GM18505 (cell line): Measurements from ENCODE around the gene ERLEC1.

Experiments used
- ATAC-seq: cut with Tn5 transposase; IDR thresholded peaks from one replicate; pipeline ENCODE4 v1.9.1; 2021; ENCODE audit not compliant: unreplicated experiment
- POLR2A ChIP-seq: IDR thresholded peaks from 4 replicates; pipeline ENCODE4 v1.6.1; 2011; ENCODE audit warnings: borderline replicate concordance; ENCODE audit not compliant: insufficient read depth, insufficient read length; ENCODE audit errors: extremely low read depth

ERLEC1 gene

GRCh38 chr2:53767405-53768241, 19.2 kb upstream of the ERLEC1 start, which contains the start of gene CHAC2:
Gene CHAC2 (plus strand): TSS chr2:53767804. CDS start chr2:53767887, 83 bp downstream.
- TF ChIP-seq POLR2A, result peak; percentile 76
- ATAC-seq, result peak; percentile 97

- ATAC-seq, result peak; percentile 37
- no peak for TF ChIP-seq POLR2A
Measured at GRCh38 chr2:53768242-53768542, 18.7 kb upstream of the ERLEC1 start.

- ATAC-seq, result no peak
- no peak for TF ChIP-seq POLR2A
Measured at GRCh38 chr2:53769318-53769945, 17.4 kb upstream of the ERLEC1 start.

DNA sequence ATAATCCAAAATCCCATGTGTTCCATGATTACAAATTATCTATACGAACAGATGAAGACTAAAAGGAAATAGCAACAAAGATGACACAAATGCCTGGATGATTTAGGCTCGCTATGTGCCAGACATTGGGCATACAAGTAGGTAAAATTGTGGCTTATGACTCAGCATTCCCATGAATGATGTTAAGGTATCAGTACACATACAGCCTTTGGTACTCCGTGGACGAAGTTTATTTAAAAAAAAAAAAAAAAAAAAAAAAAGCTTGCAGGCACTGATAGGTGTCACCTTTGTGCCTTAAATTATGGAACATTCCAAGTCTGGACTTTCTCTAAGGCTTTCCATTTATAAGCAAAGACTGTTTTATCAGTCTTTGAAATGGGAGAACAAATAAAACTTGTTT, 16.6 kb upstream of the ERLEC1 start:
- no peak for TF ChIP-seq POLR2A
- ATAC-seq, result no peak

GRCh38 chr2:53777134-53777533, 9.7 kb upstream of the ERLEC1 start:
- TF ChIP-seq POLR2A, result no peak

GRCh38 chr2:53778536-53779162, 8.2 kb upstream of the ERLEC1 start:
- ATAC-seq, result no peak
- TF ChIP-seq POLR2A, result no peak

More at GRCh38 chr2:53777134-53777533, 9.7 kb upstream of the ERLEC1 start:
- no peak for ATAC-seq

DNA sequence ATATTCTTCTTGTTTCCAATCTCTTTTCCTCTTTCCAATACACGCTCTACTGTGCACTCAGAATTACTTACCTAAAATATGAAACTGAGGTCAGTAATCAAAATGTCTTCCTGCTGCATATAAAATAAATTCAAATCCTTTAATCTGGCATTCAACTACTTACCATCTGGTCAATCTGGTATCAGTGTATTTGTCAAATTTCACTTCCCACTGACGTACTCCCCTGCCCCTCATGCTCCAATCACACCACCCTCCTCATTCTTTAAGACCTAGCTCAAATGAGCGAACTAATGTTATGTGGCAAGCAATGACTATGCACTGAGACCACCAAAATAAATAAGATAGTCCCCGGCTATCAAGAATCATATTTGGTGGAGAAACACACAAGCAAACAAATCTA, 6.8 kb upstream of the ERLEC1 start:
- no peak for TF ChIP-seq POLR2A
- ATAC-seq, result no peak

- no peak for TF ChIP-seq POLR2A
- no peak for ATAC-seq
Measured at GRCh38 chr2:53782676-53783075, 4.2 kb upstream of the ERLEC1 start.

DNA sequence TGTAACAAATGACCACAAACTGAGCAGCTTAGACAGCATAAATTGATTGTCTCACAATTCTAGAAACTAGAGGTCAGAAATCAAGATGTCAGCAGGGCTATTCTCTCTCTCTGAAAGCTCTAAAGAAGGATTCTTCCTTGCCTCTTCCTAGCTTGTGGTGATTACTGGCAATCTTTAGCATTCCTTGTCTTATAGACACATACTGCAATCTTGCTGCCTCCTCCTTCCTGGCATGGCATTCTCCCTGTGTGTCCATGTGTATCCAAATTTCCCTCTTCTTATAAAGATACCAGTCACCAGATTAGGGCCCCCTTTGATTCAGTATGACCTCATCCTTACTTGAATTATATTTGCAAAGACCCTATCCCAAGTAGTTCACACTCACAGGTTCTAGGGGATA, 2.4 kb upstream of the ERLEC1 start:
- TF ChIP-seq POLR2A, result no peak
- ATAC-seq, result no peak

DNA sequence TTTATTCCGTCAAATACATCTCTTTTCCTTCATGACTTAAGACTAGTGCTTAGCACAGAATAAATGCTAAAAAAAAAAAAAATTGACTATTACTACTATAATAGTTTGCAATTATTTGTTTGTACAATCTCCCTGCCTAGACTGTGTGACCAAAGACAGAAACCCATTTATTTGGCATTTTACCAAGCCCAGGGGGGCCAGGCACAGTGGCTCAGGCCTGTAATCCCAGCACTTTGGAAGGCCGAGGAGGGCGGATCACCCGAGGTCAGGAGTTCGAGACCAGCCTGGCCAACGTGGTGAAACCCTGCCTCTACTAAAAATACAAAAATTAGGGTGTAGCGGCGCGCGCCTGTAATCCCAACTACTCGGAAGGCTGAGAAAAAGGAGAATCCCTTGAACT, 1.5 kb upstream of the ERLEC1 start:
- no peak for ATAC-seq
- TF ChIP-seq POLR2A, result no peak

DNA sequence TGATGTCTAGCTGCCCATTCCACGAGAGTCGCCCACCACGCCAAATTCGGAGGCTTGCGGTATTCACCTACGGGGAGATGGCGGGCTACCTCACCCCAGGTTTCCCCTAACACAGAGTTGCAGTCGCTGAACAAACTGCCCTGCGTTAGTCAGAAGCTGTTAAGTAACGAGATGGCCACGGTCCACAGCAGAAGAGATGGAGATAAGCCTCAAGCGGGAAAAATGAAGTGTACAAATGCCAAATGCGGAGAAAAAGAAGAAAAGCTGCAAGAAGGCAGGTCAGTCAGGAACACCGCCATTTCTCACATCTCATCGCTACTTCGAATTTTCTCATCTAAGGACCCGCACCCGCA, 516 bp upstream of the ERLEC1 start:
- TF ChIP-seq POLR2A, result no peak
- ATAC-seq, result peak; percentile 15

GRCh38 chr2:53787614-53788289, 908 bp downstream of the ERLEC1 start:
- no peak for TF ChIP-seq POLR2A
- no peak for ATAC-seq

DNA sequence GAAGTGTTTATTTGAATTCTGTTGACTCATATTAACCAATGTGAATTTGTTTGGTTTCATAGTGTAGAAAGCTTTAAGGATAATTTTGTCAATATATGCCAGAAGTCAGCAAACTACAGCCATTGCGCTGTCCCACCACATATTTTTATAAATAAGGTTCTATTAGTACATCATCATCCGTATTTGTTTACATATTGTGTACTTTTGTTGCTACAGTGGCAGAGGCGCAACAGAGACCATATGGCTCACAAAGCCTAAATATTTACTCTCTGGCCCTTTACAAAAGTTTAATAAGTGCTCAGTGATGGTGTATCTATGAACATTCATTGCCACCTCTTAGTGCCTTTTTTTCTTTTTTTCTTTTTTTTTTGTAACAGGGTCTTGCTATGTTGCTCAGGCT, 6.4 kb downstream of the ERLEC1 start:
- ATAC-seq, result no peak
- TF ChIP-seq POLR2A, result no peak

DNA sequence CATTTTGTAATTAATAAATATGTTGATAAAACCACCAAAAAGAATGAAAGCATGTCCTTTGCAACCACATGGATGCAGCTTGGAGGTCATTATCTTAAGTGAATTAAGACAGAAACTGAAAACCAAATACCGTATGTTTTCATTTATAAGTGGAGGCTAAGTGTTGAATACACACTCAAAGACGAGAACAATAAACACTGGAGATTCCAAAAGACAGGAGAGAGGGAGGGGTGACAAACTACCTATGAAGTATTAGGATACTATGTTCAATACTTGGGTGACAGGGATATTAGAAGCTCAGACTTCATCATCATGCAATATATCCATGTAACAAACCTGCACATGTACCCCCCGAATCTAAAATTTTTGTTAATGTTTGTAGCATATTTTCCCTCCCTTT, 7.0 kb downstream of the ERLEC1 start:
- TF ChIP-seq POLR2A, result no peak
- ATAC-seq, result no peak

GRCh38 chr2:53801547-53801946, 14.7 kb downstream of the ERLEC1 start:
- ATAC-seq, result no peak
- no peak for TF ChIP-seq POLR2A
